Iris pigment epithelial cell (primary cell): Measurements from ENCODE around the gene VSNL1.

Experiments used
- DNase-seq: peaks from one replicate; pipeline ENCODE4 v3.0.0-alpha.2; 2011; ENCODE audit warnings: low read depth

VSNL1 gene

GRCh38 chr2:17540093-17540812, at the start of gene VSNL1:
VSNL1 (plus strand) TSS chr2:17540696; CDS start chr2:17592075, 51,379 bp downstream.
- peak; percentile 41 for DNase-seq

- no peak for DNase-seq
Observed at GRCh38 chr2:17495590-17495989, 44.9 kb upstream of the VSNL1 start.

GRCh38 chr2:17497718-17498117, 42.8 kb upstream of the VSNL1 start:
- DNase-seq, result no peak

- DNase-seq, result peak; percentile 9
Observed at GRCh38 chr2:17506736-17507616, 33.5 kb upstream of the VSNL1 start.

- DNase-seq, result no peak
Observed at GRCh38 chr2:17515652-17516051, 24.8 kb upstream of the VSNL1 start.

- DNase-seq, result no peak
Observed at GRCh38 chr2:17517481-17518211, 22.9 kb upstream of the VSNL1 start.

- peak; percentile 82 for DNase-seq
Observed at GRCh38 chr2:17518212-17519154, 22.0 kb upstream of the VSNL1 start, which contains the start of gene RAD51AP2. RAD51AP2 (minus strand) TSS chr2:17518440; CDS start chr2:17518415, 25 bp downstream.

- DNase-seq, result no peak
Observed at GRCh38 chr2:17519486-17519885, 21.0 kb upstream of the VSNL1 start.

- DNase-seq, result no peak
Observed at GRCh38 chr2:17520761-17521160, 19.7 kb upstream of the VSNL1 start.

GRCh38 chr2:17521621-17522020, 18.9 kb upstream of the VSNL1 start:
- DNase-seq, result no peak

GRCh38 chr2:17522303-17522702, 18.2 kb upstream of the VSNL1 start:
- DNase-seq, result no peak

GRCh38 chr2:17529771-17530170, 10.7 kb upstream of the VSNL1 start:
- DNase-seq, result no peak

- DNase-seq, result no peak
Observed at GRCh38 chr2:17533546-17533945, 7.0 kb upstream of the VSNL1 start.

- no peak for DNase-seq
Observed at GRCh38 chr2:17536416-17536815, 4.1 kb upstream of the VSNL1 start.

- DNase-seq, result no peak
Observed at GRCh38 chr2:17538022-17538843, 2.3 kb upstream of the VSNL1 start.

GRCh38 chr2:17538844-17539554, 1.5 kb upstream of the VSNL1 start:
- DNase-seq, result peak; percentile 38

- peak; percentile 4 for DNase-seq
Observed at GRCh38 chr2:17539611-17540092, 844 bp upstream of the VSNL1 start.

GRCh38 chr2:17540813-17541530, 476 bp downstream of the VSNL1 start:
- no peak for DNase-seq

GRCh38 chr2:17541531-17541950, 1.0 kb downstream of the VSNL1 start:
- DNase-seq, result no peak
